CD4-positive, alpha-beta T cell (primary cell): Measurements from ENCODE around the gene TMEM106C. TPM values are rescaled to one million over a fixed set of nuclear protein-coding genes. Genes with fewer than 3 reads are reported as not detected.

Experiments used
- ATAC-seq: fragments of 200-7000 bp; cut with Tn5 transposase; one replicate; pipeline ENCODE4 v1.10.0; 2022; ENCODE audit warnings: mild to moderate bottlenecking; ENCODE audit not compliant: poor library complexity
- CTCF ChIA-PET: fragments of 350-600 bp; sonication (Branson Sonifier 250); formaldehyde crosslinking; loops from one replicate; lab custom pipeline; 2021; ENCODE audit warnings: antibody characterized with exemption, inconsistent platforms; lab: Charles Lee
- POLR2A ChIA-PET: fragments of 350-600 bp; sonication (Branson Sonifier 250); formaldehyde crosslinking; loops from one replicate; lab custom pipeline; 2021; ENCODE audit warnings: antibody characterized with exemption, inconsistent platforms; lab: Charles Lee
- DNase-seq, 14 experiments: peaks; one replicate each; pipeline ENCODE4 v3.0.0-alpha.2; 2013 to 2020; ENCODE audit warnings: mixed read lengths in 2 of 14
- H3K27ac ChIP-seq, 2 donors: one replicate each; pipeline versions ENCODE4 v1.5.1 to v1.7.0; 2013; ENCODE audit warnings: low read length in 2 of 2, low read depth in 1 of 2, mild to moderate bottlenecking in 1 of 2
- H3K27me3 ChIP-seq, 2 experiments: 1 replicate in 1 of 2; 2 replicates in 1 of 2; pipeline versions ENCODE4 v1.6.1 to v1.7.0; 2013; ENCODE audit warnings: low read length in 2 of 2, control low read depth in 1 of 2, mild to moderate bottlenecking in 1 of 2, moderate library complexity in 1 of 2; ENCODE audit not compliant: insufficient read depth in 2 of 2, control insufficient read depth in 1 of 2
- H3K36me3 ChIP-seq: one replicate; pipeline ENCODE4 v1.6.1; 2013; ENCODE audit warnings: low read length, control low read depth; ENCODE audit not compliant: insufficient read depth
- H3K4me1 ChIP-seq: one replicate; pipeline ENCODE4 v1.6.1; 2013; ENCODE audit warnings: low read length, control low read depth; ENCODE audit not compliant: insufficient read depth
- H3K4me3 ChIP-seq: one replicate; pipeline ENCODE4 v1.5.1; 2013; ENCODE audit warnings: mild to moderate bottlenecking, low read length, moderate library complexity
- H3K9me3 ChIP-seq, 2 experiments: 1 replicate in 1 of 2; 2 replicates in 1 of 2; pipeline versions ENCODE4 v1.6.1 to v1.7.0; 2013; ENCODE audit warnings: low read length in 2 of 2, mild to moderate bottlenecking in 2 of 2, control low read depth in 1 of 2, moderate library complexity in 1 of 2; ENCODE audit not compliant: control insufficient read depth in 1 of 2, insufficient read depth in 1 of 2
- H3K27ac Mint-ChIP-seq: one replicate; pipeline ENCODE4 v1.8.0; 2020; ENCODE audit warnings: mixed read lengths
- H3K27me3 Mint-ChIP-seq: one replicate; pipeline ENCODE4 v1.8.0; 2021; ENCODE audit warnings: mixed read lengths
- H3K36me3 Mint-ChIP-seq: one replicate; pipeline ENCODE4 v1.8.0; 2021; ENCODE audit warnings: low read depth, mixed read lengths
- H3K4me1 Mint-ChIP-seq: one replicate; pipeline ENCODE4 v1.8.0; 2021; ENCODE audit warnings: low read depth, mixed read lengths
- H3K4me3 Mint-ChIP-seq: one replicate; pipeline ENCODE4 v1.8.0; 2020; ENCODE audit warnings: mild to moderate bottlenecking, mixed read lengths
- H3K9me3 Mint-ChIP-seq: one replicate; pipeline ENCODE4 v1.8.0; 2020; ENCODE audit warnings: mixed read lengths
- intact Hi-C, 2 experiments: fragments of 100-400 bp; cut with DNase I in 1 of 2; cut with micrococcal nuclease in 1 of 2; formaldehyde crosslinking; loops; one replicate each; pipeline versions ENCODE4 v1.15.1 to v1.9.0; 2023 to 2025; cut with DNase I, micrococcal nuclease
- total RNA-seq, 174 experiments: library from RNA in 2 of 174; stranded (reverse) in 2 of 174; gene quantifications; one replicate each; pipeline ENCODE4 v1.2.3 and lab custom pipeline; 2021 to 2026
- TF ChIP-seq, protein P1 (sequence below): fragments of 200-600 bp; IDR thresholded peaks from one replicate; pipeline ENCODE4 v1.8.0; 2022; ENCODE audit warnings: antibody characterized with exemption, mild to moderate bottlenecking

Gene TMEM106C
- total RNA-seq, 2 experiments from 2014 or later, result 17.4 to 20.3 TPM

DNA sequence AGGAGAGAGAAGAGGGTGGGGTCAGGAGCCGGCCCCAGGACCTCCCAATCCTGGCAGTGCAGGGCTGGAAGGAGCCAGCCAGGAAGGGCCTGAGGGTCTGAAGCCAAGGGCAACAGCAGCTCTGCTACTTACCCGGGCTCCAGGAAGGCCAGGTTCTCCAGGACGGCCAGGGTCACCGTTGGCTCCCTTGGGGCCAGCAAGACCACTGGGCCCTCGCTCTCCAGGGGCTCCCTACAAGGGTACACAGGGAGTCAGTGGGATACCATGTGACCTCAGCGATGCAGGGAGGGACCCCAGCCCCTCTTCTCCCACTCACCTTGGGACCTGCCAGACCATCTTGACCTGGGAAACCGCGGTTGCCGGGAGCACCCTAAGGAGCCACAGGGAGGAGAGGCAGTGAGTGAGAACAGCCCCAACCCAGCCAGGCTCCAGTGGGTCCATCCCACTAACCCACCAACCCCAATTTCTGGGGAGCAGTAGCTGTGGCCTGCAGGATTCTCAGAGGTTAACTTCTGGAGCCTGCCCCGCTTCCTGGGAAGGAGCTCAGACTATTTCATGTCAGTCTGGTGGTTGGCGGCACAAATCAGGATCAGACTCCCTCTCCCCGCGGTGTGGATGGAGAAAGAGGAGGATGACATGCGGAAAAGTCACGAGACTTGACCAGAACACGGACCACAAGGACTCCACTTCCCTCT lies 22.3 kb downstream of the TMEM106C start:
- DNase-seq (no peak), ATAC-seq (no peak)
- Mint-ChIP-seq H3K27me3 (peaks cover 3% of the 10 kb centered on the region), H3K4me3 (no peak overlapping the region), H3K27ac (no peak overlapping the region), H3K4me1 (peaks cover 14% of the 10 kb centered on the region), H3K36me3 (no peaks in the 10 kb centered on the region), H3K9me3 (no peaks in the 10 kb centered on the region)
- intact Hi-C loops, result no loop called here
- Histone ChIP-seq H3K27ac (no peak overlapping the region), H3K4me1 (peaks cover 20% of the 10 kb centered on the region), H3K36me3 (no peaks in the 10 kb centered on the region), H3K4me3 (no peak overlapping the region), H3K27me3 (no peaks in the 10 kb centered on the region), H3K9me3 (no peaks in the 10 kb centered on the region)
- TF ChIP-seq, protein P1, sequence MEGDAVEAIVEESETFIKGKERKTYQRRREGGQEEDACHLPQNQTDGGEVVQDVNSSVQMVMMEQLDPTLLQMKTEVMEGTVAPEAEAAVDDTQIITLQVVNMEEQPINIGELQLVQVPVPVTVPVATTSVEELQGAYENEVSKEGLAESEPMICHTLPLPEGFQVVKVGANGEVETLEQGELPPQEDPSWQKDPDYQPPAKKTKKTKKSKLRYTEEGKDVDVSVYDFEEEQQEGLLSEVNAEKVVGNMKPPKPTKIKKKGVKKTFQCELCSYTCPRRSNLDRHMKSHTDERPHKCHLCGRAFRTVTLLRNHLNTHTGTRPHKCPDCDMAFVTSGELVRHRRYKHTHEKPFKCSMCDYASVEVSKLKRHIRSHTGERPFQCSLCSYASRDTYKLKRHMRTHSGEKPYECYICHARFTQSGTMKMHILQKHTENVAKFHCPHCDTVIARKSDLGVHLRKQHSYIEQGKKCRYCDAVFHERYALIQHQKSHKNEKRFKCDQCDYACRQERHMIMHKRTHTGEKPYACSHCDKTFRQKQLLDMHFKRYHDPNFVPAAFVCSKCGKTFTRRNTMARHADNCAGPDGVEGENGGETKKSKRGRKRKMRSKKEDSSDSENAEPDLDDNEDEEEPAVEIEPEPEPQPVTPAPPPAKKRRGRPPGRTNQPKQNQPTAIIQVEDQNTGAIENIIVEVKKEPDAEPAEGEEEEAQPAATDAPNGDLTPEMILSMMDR, result no peak
- ChIA-PET CTCF (no interaction called here), POLR2A (no interaction called here)

DNA sequence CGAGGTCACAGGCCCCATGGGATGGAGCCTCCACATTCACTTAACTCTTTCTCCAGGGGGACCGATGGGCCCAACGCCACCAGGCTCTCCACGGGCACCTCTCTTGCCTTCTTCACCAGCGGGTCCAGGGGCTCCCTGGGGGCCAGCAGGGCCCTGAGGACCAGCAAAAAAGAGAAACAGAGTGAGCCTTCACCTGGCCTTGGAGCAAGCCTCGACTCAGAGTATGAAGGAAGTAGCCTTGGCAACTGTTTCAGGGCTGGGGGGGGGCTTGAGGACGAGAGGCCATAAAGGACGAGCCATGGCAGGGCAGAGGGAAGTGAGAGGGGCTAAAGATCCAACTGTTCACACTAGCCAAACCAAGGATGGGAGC lies 22.9 kb downstream of the TMEM106C start:
- Histone ChIP-seq H3K36me3 (no peaks in the 10 kb centered on the region), H3K27me3 (no peaks in the 10 kb centered on the region), H3K4me1 (peaks cover 26% of the 10 kb centered on the region), H3K9me3 (no peaks in the 10 kb centered on the region), H3K27ac (no peak overlapping the region), H3K4me3 (no peak overlapping the region)
- Mint-ChIP-seq H3K9me3 (no peaks in the 10 kb centered on the region), H3K4me1 (peaks cover 18% of the 10 kb centered on the region), H3K36me3 (no peaks in the 10 kb centered on the region), H3K4me3 (no peak overlapping the region), H3K27me3 (peaks cover 3% of the 10 kb centered on the region), H3K27ac (no peak overlapping the region)
- CTCF ChIA-PET, result no interaction called here
- POLR2A ChIA-PET, result no interaction called here
- intact Hi-C loops, result no loop called here
- DNase-seq, result no peak
- ATAC-seq, result no peak
- TF ChIP-seq, protein P1, result no peak

DNA sequence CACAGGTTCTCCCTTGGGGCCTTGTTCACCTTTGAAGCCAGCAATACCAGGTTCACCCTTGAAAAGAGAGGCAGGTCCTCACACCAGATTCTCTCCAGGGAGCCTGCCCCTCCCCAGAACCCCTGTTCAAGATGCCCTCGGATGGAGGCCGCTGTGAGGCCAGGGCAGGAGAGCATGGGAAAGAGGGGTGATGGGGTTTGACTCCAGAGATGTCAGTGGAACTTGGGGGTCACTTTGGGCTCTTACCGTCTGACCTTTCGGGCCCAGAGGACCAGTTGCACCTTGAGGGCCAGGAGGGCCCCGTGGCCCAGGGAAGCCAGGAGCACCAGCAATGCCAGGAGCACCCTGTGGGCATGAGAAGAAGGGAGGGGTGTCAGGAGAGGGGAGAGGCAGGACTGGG lies 23.4 kb downstream of the TMEM106C start:
- peaks cover 18% of the 10 kb centered on the region for H3K4me1 Mint-ChIP-seq
- intact Hi-C loops, result no loop called here
- H3K27ac Mint-ChIP-seq, result no peak overlapping the region
- POLR2A ChIA-PET, result no interaction called here
- Histone ChIP-seq H3K27me3 (no peaks in the 10 kb centered on the region), H3K4me1 (peaks cover 28% of the 10 kb centered on the region), H3K9me3 (no peaks in the 10 kb centered on the region), H3K27ac (no peak overlapping the region), H3K4me3 (no peak overlapping the region), H3K36me3 (no peaks in the 10 kb centered on the region)
- CTCF ChIA-PET, result no interaction called here
- TF ChIP-seq, protein P1, result no peak
- H3K36me3 Mint-ChIP-seq, result no peaks in the 10 kb centered on the region
- DNase-seq, result no peak
- ATAC-seq, result no peak
- no peaks in the 10 kb centered on the region for H3K9me3 Mint-ChIP-seq
- H3K27me3 Mint-ChIP-seq, result peaks cover 3% of the 10 kb centered on the region
- no peak overlapping the region for H3K4me3 Mint-ChIP-seq
